ENCODE results near the gene TRDMT1.

TRDMT1 gene

GRCh38 chr10:17100586-17100985, 100.9 kb downstream of the TRDMT1 start:
- no peak for DNase-seq (ENCODE audit: low read depth in 2 of 2)

- no peak for DNase-seq (ENCODE audit: low read depth in 2 of 2)
Observed at GRCh38 chr10:17098012-17098411, 103.5 kb downstream of the TRDMT1 start.
